Measurements from ENCODE around the gene KCNE4. TPM values are rescaled to one million over a fixed set of nuclear protein-coding genes. Genes with fewer than 3 reads are reported as not detected.

The KCNE4 gene
- total and polyA plus RNA-seq, 2 donors (not counting 1 experiment from before 2014, with no cell fraction given): not detected

GRCh38 chr2:223005496-223005895 lies 46.5 kb upstream of the KCNE4 start:
- no peak overlapping the region for H3K4me3 ChIP-seq (ENCODE audit: control extremely low read depth in 1 of 5, extremely low read depth in 1 of 5, insufficient read depth in 1 of 5, low read depth in 2 of 5, low read length in 4 of 5)
- no peak overlapping the region for H3K4me3 Mint-ChIP-seq
- ChIA-PET CTCF (no interaction called here), POLR2A (no interaction called here)
- H4K20me1 ChIP-seq (ENCODE audit: control insufficient read depth, insufficient read depth, low read length, poor library complexity, severe bottlenecking): no peaks in the 10 kb centered on the region
- no peak overlapping the region for H3K27ac ChIP-seq (ENCODE audit: low read length in 2 of 2)
- no peaks in the 10 kb centered on the region for H3K9me3 Mint-ChIP-seq (ENCODE audit: insufficient read depth)
- no peak overlapping the region for H3K27ac Mint-ChIP-seq
- no peak overlapping the region for H3K9ac ChIP-seq (ENCODE audit: low read length)
- no peaks in the 10 kb centered on the region for H3K4me1 Mint-ChIP-seq
- no peaks in the 10 kb centered on the region for H3K9me3 ChIP-seq (ENCODE audit: control extremely low read depth in 1 of 3, control insufficient read depth in 2 of 3, insufficient read depth in 1 of 3, low read length in 2 of 3)
- H2AFZ ChIP-seq (ENCODE audit: insufficient read depth, low read depth, low read length, poor library complexity, severe bottlenecking): no peak overlapping the region
- H3K79me2 ChIP-seq (ENCODE audit: control insufficient read depth, insufficient read depth, low read length): no peaks in the 10 kb centered on the region
- H3K27me3 Mint-ChIP-seq: peaks cover 25% of the 10 kb centered on the region
- ATAC-seq (ENCODE audit: low read depth) (no peak), DNase-seq (no peak)
- no peaks in the 10 kb centered on the region for H3K4me1 ChIP-seq (ENCODE audit: control insufficient read depth in 2 of 2, insufficient read depth in 2 of 2, low read length in 2 of 2)
- H3K36me3 ChIP-seq (replicated peaks in 1 of 2; ENCODE audit: control extremely low read depth in 1 of 2, control insufficient read depth in 1 of 2, extremely low read depth in 1 of 2, insufficient read depth in 2 of 2, low read length in 1 of 2): no peaks in the 10 kb centered on the region
- intact Hi-C loops (cut with micrococcal nuclease): no loop called here
- WGBS (ENCODE audit: insufficient coverage): 80% methylated on average over 1 of the region's 1 CpG
- no peak overlapping the region for H3K4me2 ChIP-seq (replicated peaks; ENCODE audit: low read depth, low read length, poor library complexity, severe bottlenecking)
- peaks cover 0 to 5% (median 0%) of the 10 kb centered on the region in 4 experiments for H3K27me3 ChIP-seq (replicated peaks in 1 of 4; ENCODE audit: control extremely low read depth in 1 of 4, control insufficient read depth in 3 of 4, insufficient read depth in 4 of 4, low read length in 3 of 4)
- TF ChIP-seq CTCF (IDR thresholded peaks at IDR 0.05) (no peak), EZH2 (IDR thresholded peaks at IDR 0.05; ENCODE audit: borderline replicate concordance, insufficient read depth, low read depth, low read length, poor library complexity, severe bottlenecking) (no peak)

- no peaks in the 10 kb centered on the region for H3K9me3 Mint-ChIP-seq (ENCODE audit: insufficient read depth)
- no peak overlapping the region for H3K27ac Mint-ChIP-seq
- no peaks in the 10 kb centered on the region for H3K4me1 ChIP-seq (ENCODE audit: control insufficient read depth in 2 of 2, insufficient read depth in 2 of 2, low read length in 2 of 2)
- intact Hi-C loops (cut with micrococcal nuclease): no loop called here
- 67% methylated on average over 1 of the region's 2 CpGs for WGBS (ENCODE audit: insufficient coverage)
- H2AFZ ChIP-seq (ENCODE audit: insufficient read depth, low read depth, low read length, poor library complexity, severe bottlenecking): no peak overlapping the region
- H3K4me3 ChIP-seq (ENCODE audit: control extremely low read depth in 1 of 5, extremely low read depth in 1 of 5, insufficient read depth in 1 of 5, low read depth in 2 of 5, low read length in 4 of 5): no peak overlapping the region
- no peak for ATAC-seq (ENCODE audit: low read depth)
- H3K4me3 Mint-ChIP-seq: no peak overlapping the region
- H3K4me2 ChIP-seq (replicated peaks; ENCODE audit: low read depth, low read length, poor library complexity, severe bottlenecking): no peak overlapping the region
- no peaks in the 10 kb centered on the region for H3K4me1 Mint-ChIP-seq
- H3K36me3 ChIP-seq (replicated peaks in 1 of 2; ENCODE audit: control extremely low read depth in 1 of 2, control insufficient read depth in 1 of 2, extremely low read depth in 1 of 2, insufficient read depth in 2 of 2, low read length in 1 of 2): no peaks in the 10 kb centered on the region
- H3K27ac ChIP-seq (ENCODE audit: low read length in 2 of 2): no peak overlapping the region
- H3K9ac ChIP-seq (ENCODE audit: low read length): no peak overlapping the region
- peaks cover 13% of the 10 kb centered on the region for H3K27me3 Mint-ChIP-seq
- ChIA-PET POLR2A (no interaction called here), CTCF (no interaction called here)
- H3K79me2 ChIP-seq (ENCODE audit: control insufficient read depth, insufficient read depth, low read length): no peaks in the 10 kb centered on the region
- H4K20me1 ChIP-seq (ENCODE audit: control insufficient read depth, insufficient read depth, low read length, poor library complexity, severe bottlenecking): no peaks in the 10 kb centered on the region
- H3K27me3 ChIP-seq (replicated peaks in 1 of 4; ENCODE audit: control extremely low read depth in 1 of 4, control insufficient read depth in 3 of 4, insufficient read depth in 4 of 4, low read length in 3 of 4): peaks cover 0 to 5% (median 0%) of the 10 kb centered on the region in 4 experiments
- no peaks in the 10 kb centered on the region for H3K9me3 ChIP-seq (ENCODE audit: control extremely low read depth in 1 of 3, control insufficient read depth in 2 of 3, insufficient read depth in 1 of 3, low read length in 2 of 3)
- no peak for TF ChIP-seq EZH2 (IDR thresholded peaks at IDR 0.05; ENCODE audit: borderline replicate concordance, insufficient read depth, low read depth, low read length, poor library complexity, severe bottlenecking)
- no peak for TF ChIP-seq CTCF (IDR thresholded peaks at IDR 0.05)
- no peak for DNase-seq
Observed at GRCh38 chr2:223007531-223007930, 44.5 kb upstream of the KCNE4 start.
